Measurements from ENCODE around the gene DHRS9.

GRCh38 chr2:169114056-169114455, 44.7 kb downstream of the DHRS9 start:
- TF ChIP-seq CTCF (IDR thresholded peaks at IDR 0.05) = no peak
- no peak for TF ChIP-seq POLR2A (IDR thresholded peaks at IDR 0.05)
